GM23338 (cell line): ENCODE data around the gene PDLIM5. TPM values are rescaled to one million over a fixed set of nuclear protein-coding genes. Genes with fewer than 3 reads are reported as not detected.

Experiments
- ATAC-seq: fragments of 200-7000 bp; cut with Tn5 transposase; 3 replicates; pipeline ENCODE4 v1.9.1; 2020
- DNase-seq: peaks from one replicate; pipeline ENCODE4 v3.0.0-alpha.2; 2015; ENCODE audit warnings: low spot score
- H2AFZ ChIP-seq: fragments of 200-600 bp; sonication (generic); 2 replicates; pipeline ENCODE4 v1.8.0; 2016; ENCODE audit warnings: antibody characterized with exemption, mild to moderate bottlenecking, moderate library complexity
- H3F3A ChIP-seq: fragments of 200-600 bp; sonication (generic); replicated peaks from 2 replicates; pipeline ENCODE4 v1.8.0; 2017; ENCODE audit warnings: antibody characterized with exemption, mixed run types, low read depth
- H3K27ac ChIP-seq: fragments of 200-600 bp; sonication (generic); 2 replicates; pipeline ENCODE4 v1.6.1; 2016; ENCODE audit warnings: low read depth
- H3K27me3 ChIP-seq: fragments of 200-600 bp; sonication (generic); 2 replicates; pipeline ENCODE4 v1.8.0; 2016; ENCODE audit warnings: mild to moderate bottlenecking, mixed run types, moderate library complexity; ENCODE audit not compliant: insufficient read depth
- H3K36me3 ChIP-seq: fragments of 200-600 bp; sonication (generic); 2 replicates; pipeline ENCODE4 v1.8.0; 2016; ENCODE audit warnings: mild to moderate bottlenecking; ENCODE audit not compliant: insufficient read depth
- H3K4me1 ChIP-seq: fragments of 200-600 bp; sonication (generic); 2 replicates; pipeline ENCODE4 v1.8.0; 2016; ENCODE audit warnings: mild to moderate bottlenecking, moderate library complexity; ENCODE audit not compliant: insufficient read depth
- H3K4me2 ChIP-seq: fragments of 200-600 bp; sonication (generic); 2 replicates; pipeline ENCODE4 v1.7.1; 2017; ENCODE audit warnings: mixed run types
- H3K4me3 ChIP-seq: fragments of 200-600 bp; sonication (generic); 2 replicates; pipeline ENCODE4 v1.6.1; 2016; ENCODE audit warnings: mixed run types
- H3K79me2 ChIP-seq: fragments of 200-600 bp; sonication (generic); replicated peaks from 2 replicates; pipeline ENCODE4 v1.8.0; 2017; ENCODE audit warnings: mild to moderate bottlenecking; ENCODE audit not compliant: insufficient read depth
- H3K9me2 ChIP-seq: fragments of 200-600 bp; sonication (generic); 2 replicates; pipeline ENCODE4 v1.8.0; 2017; ENCODE audit not compliant: insufficient read depth
- H4K20me1 ChIP-seq: fragments of 200-600 bp; sonication (generic); replicated peaks from 2 replicates; pipeline ENCODE4 v1.8.0; 2017; ENCODE audit warnings: mild to moderate bottlenecking; ENCODE audit not compliant: insufficient read depth
- H3K27ac Mint-ChIP-seq: 2 replicates; pipeline ENCODE4 v1.8.0; 2020; ENCODE audit warnings: inconsistent platforms, mild to moderate bottlenecking, moderate library complexity, mixed read lengths
- H3K27me3 Mint-ChIP-seq: 3 replicates; pipeline ENCODE4 v1.8.0; 2022; ENCODE audit warnings: low read depth, mild to moderate bottlenecking, moderate library complexity, mixed read lengths, inconsistent platforms; ENCODE audit not compliant: insufficient read depth, poor library complexity
- H3K36me3 Mint-ChIP-seq: 3 replicates; pipeline ENCODE4 v1.8.0; 2021; ENCODE audit warnings: low read depth, mild to moderate bottlenecking, inconsistent platforms, moderate library complexity, mixed read lengths
- H3K4me1 Mint-ChIP-seq: 3 replicates; pipeline ENCODE4 v1.8.0; 2020; ENCODE audit warnings: mild to moderate bottlenecking, inconsistent platforms, mixed read lengths
- H3K4me3 Mint-ChIP-seq: 3 replicates; pipeline ENCODE4 v1.8.0; 2021; ENCODE audit warnings: moderate library complexity, mild to moderate bottlenecking, inconsistent platforms, mixed read lengths
- H3K9me3 Mint-ChIP-seq: 3 replicates; pipeline ENCODE4 v1.8.0; 2020; ENCODE audit warnings: moderate library complexity, mild to moderate bottlenecking, inconsistent platforms, mixed read lengths
- CREB1 ChIP-seq: fragments of 250-450 bp; sonication (Bioruptor Pico); IDR thresholded peaks from 2 replicates; pipeline ENCODE4 v1.5.0; 2020; ENCODE audit warnings: low read depth, mild to moderate bottlenecking, moderate library complexity
- ETS1 ChIP-seq: IDR thresholded peaks from 2 replicates; pipeline ENCODE4 v1.6.1; 2016; ENCODE audit warnings: antibody characterized with exemption
- EZH2 ChIP-seq: fragments of 200-600 bp; sonication (generic); IDR thresholded peaks from one replicate; pipeline ENCODE4 v1.8.0; 2017; ENCODE audit warnings: antibody characterized with exemption, mild to moderate bottlenecking, low read depth; ENCODE audit not compliant: unreplicated experiment
- EZH2phosphoT487 ChIP-seq: fragments of 200-600 bp; sonication (generic); IDR thresholded peaks from one replicate; pipeline ENCODE4 v1.8.1; 2018; ENCODE audit warnings: antibody characterized with exemption; ENCODE audit not compliant: unreplicated experiment
- JUNB ChIP-seq: IDR thresholded peaks from one replicate; pipeline ENCODE4 v1.6.1; 2016; ENCODE audit warnings: antibody characterized with exemption; ENCODE audit not compliant: unreplicated experiment
- NANOG ChIP-seq: IDR thresholded peaks from 2 replicates; pipeline ENCODE4 v1.6.1; 2016; ENCODE audit warnings: antibody characterized with exemption, borderline replicate concordance
- POLR2AphosphoS5 ChIP-seq: IDR thresholded peaks from 2 replicates; pipeline ENCODE4 v1.6.1; 2016; ENCODE audit warnings: antibody characterized with exemption, low read depth
- REST ChIP-seq: IDR thresholded peaks from one replicate; pipeline ENCODE4 v1.6.1; 2018; ENCODE audit warnings: antibody characterized with exemption; ENCODE audit not compliant: unreplicated experiment
- STAT1 ChIP-seq: IDR thresholded peaks from one replicate; pipeline ENCODE4 v1.6.1; 2016; ENCODE audit warnings: antibody characterized with exemption; ENCODE audit not compliant: unreplicated experiment
- ZNF114 ChIP-seq: fragments of 250-450 bp; sonication (Bioruptor Pico); IDR thresholded peaks from 2 replicates; pipeline ENCODE4 v1.5.0; 2020; ENCODE audit warnings: mild to moderate bottlenecking, moderate library complexity
- ZNF331 ChIP-seq: fragments of 250-450 bp; sonication (Bioruptor Pico); IDR thresholded peaks from 2 replicates; pipeline ENCODE4 v1.5.0; 2020; ENCODE audit warnings: low read depth, mild to moderate bottlenecking, moderate library complexity
- ZNF462 ChIP-seq: fragments of 250-450 bp; sonication (Bioruptor Pico); IDR thresholded peaks from 2 replicates; pipeline ENCODE4 v1.5.0; 2020; ENCODE audit warnings: mild to moderate bottlenecking, moderate library complexity
- polyA plus RNA-seq: library from polyadenylated mRNA; unstranded; fragments of >200 nt; fragmentation: Nextera tagmentation; extraction: Ambion mirVana; gene quantifications from 2 replicates; pipeline ENCODE4 v1.2.1, GENCODE V29; 2016
- total RNA-seq: library from RNA; depleted of rRNA; stranded (reverse); fragments of >200 nt; shearing (Covaris generic); gene quantifications from 2 replicates; pipeline ENCODE4 v1.2.3, GENCODE V29; 2014
- TF ChIP-seq, protein P1 (sequence below), 2 experiments: fragments of 200-600 bp in 1 of 2; sonication (generic) in 1 of 2; conservative IDR thresholded peaks; 2 replicates each; pipeline versions ENCODE4 v1.5.1 to v1.6.1; 2016 to 2017; ENCODE audit warnings: antibody characterized with exemption in 2 of 2, low read depth in 2 of 2, mild to moderate bottlenecking in 2 of 2, moderate library complexity in 1 of 2

Gene PDLIM5
- total and polyA plus RNA-seq, 2 experiments from 2014 or later, result 45.2 to 53.0 TPM

- H3K36me3 ChIP-seq, result no peaks in the 10 kb centered on the region
- no peak overlapping the region for H2AFZ ChIP-seq
- no peak for ATAC-seq
- no peaks in the 10 kb centered on the region for H3K27me3 ChIP-seq
- DNase-seq, result no peak
- H3F3A ChIP-seq, result no peaks in the 10 kb centered on the region
- H3K9me2 ChIP-seq, result no peaks in the 10 kb centered on the region
- Mint-ChIP-seq H3K27me3 (no peaks in the 10 kb centered on the region), H3K4me3 (no peak overlapping the region), H3K36me3 (no peaks in the 10 kb centered on the region), H3K9me3 (no peaks in the 10 kb centered on the region), H3K4me1 (peaks cover 22% of the 10 kb centered on the region; the same call in 2 of the 3 replicates), H3K27ac (no peak overlapping the region)
- H3K4me3 ChIP-seq, result no peak overlapping the region
- no peaks in the 10 kb centered on the region for H3K79me2 ChIP-seq
- no peak for TF ChIP-seq ZNF462 (CRISPR knock-in tag)
- no peak for TF ChIP-seq POLR2AphosphoS5
- no peak for TF ChIP-seq EZH2
- no peak for TF ChIP-seq JUNB
- no peak for TF ChIP-seq STAT1
- TF ChIP-seq REST, result no peak
- TF ChIP-seq ZNF331 (CRISPR knock-in tag), result no peak
- no peak for TF ChIP-seq NANOG
- TF ChIP-seq ETS1, result no peak
- TF ChIP-seq CREB1 (CRISPR knock-in tag), result no peak
- TF ChIP-seq ZNF114, result no peak
- TF ChIP-seq, protein P1, sequence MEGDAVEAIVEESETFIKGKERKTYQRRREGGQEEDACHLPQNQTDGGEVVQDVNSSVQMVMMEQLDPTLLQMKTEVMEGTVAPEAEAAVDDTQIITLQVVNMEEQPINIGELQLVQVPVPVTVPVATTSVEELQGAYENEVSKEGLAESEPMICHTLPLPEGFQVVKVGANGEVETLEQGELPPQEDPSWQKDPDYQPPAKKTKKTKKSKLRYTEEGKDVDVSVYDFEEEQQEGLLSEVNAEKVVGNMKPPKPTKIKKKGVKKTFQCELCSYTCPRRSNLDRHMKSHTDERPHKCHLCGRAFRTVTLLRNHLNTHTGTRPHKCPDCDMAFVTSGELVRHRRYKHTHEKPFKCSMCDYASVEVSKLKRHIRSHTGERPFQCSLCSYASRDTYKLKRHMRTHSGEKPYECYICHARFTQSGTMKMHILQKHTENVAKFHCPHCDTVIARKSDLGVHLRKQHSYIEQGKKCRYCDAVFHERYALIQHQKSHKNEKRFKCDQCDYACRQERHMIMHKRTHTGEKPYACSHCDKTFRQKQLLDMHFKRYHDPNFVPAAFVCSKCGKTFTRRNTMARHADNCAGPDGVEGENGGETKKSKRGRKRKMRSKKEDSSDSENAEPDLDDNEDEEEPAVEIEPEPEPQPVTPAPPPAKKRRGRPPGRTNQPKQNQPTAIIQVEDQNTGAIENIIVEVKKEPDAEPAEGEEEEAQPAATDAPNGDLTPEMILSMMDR (conservative IDR thresholded peaks at IDR 0.05; ENCODE audit: low read depth in 2 of 2), result no peak
- no peak for TF ChIP-seq EZH2phosphoT487
- no peak overlapping the region for H3K4me2 ChIP-seq
- H3K27ac ChIP-seq, result no peak overlapping the region
- peaks cover 14% of the 10 kb centered on the region for H3K4me1 ChIP-seq
- H4K20me1 ChIP-seq, result no peaks in the 10 kb centered on the region
These were observed 42.4 kb upstream of the PDLIM5 start for GRCh38 chr4:94409375-94409679.
